Measurements from ENCODE around the gene TMEM150B. TPM values are rescaled to one million over a fixed set of nuclear protein-coding genes. Genes with fewer than 3 reads are reported as not detected.

The TMEM150B gene
- total RNA-seq, 1 experiment from 2014 or later, result not detected

GRCh38 chr19:55347442-55348009 is 22.4 kb upstream of the TMEM150B start:
- Histone ChIP-seq H3K27me3 (replicated peaks; ENCODE audit: insufficient read depth, low read depth, low read length, poor library complexity) (peaks cover 6% of the 10 kb centered on the region), H3K27ac (ENCODE audit: low read depth, low read length, poor library complexity, severe bottlenecking) (no peak overlapping the region), H3K36me3 (ENCODE audit: insufficient read depth, low read length, poor library complexity, severe bottlenecking) (peaks cover 8% of the 10 kb centered on the region), H3K4me1 (ENCODE audit: insufficient read depth, low read length, poor library complexity, severe bottlenecking) (peaks cover 7% of the 10 kb centered on the region), H3K9me3 (ENCODE audit: low read depth, low read length, poor library complexity, severe bottlenecking) (no peaks in the 10 kb centered on the region), H3K4me3 (ENCODE audit: low read depth, low read length, poor library complexity, severe bottlenecking) (no peak overlapping the region)
- intact Hi-C loops (cut with micrococcal nuclease; ENCODE audit: unreplicated experiment), result no loop called here
- TF ChIP-seq EZH2 (IDR thresholded peaks at IDR 0.05; ENCODE audit: borderline replicate concordance, low read depth, low read length, poor library complexity, severe bottlenecking) (no peak), CTCF (conservative IDR thresholded peaks at IDR 0.05; ENCODE audit: low read depth, low read length) (no peak)
- no peak for DNase-seq (ENCODE audit: low spot score)
- ChIA-PET CTCF (no interaction called here), POLR2A (ENCODE audit: low non-redundant PET) (interaction anchor here (0.5 kb wide), 1 partner anchor 252 kb away, joined by 3 read pairs; the partner anchor contains the start of gene FIZ1)
- no TSS peak for BruUV-seq (replicated peaks)

GRCh38 chr19:55346725-55347441 is 21.7 kb upstream of the TMEM150B start:
- intact Hi-C loops (cut with micrococcal nuclease; ENCODE audit: unreplicated experiment), result no loop called here
- no peaks in the 10 kb centered on the region for H3K27me3 ChIP-seq (replicated peaks; ENCODE audit: insufficient read depth, low read depth, low read length, poor library complexity)
- no peak for DNase-seq (ENCODE audit: low spot score)
- no peak overlapping the region for H3K27ac ChIP-seq (ENCODE audit: low read depth, low read length, poor library complexity, severe bottlenecking)
- H3K9me3 ChIP-seq (ENCODE audit: low read depth, low read length, poor library complexity, severe bottlenecking), result no peaks in the 10 kb centered on the region
- peaks cover 12% of the 10 kb centered on the region for H3K36me3 ChIP-seq (ENCODE audit: insufficient read depth, low read length, poor library complexity, severe bottlenecking)
- peaks cover 7% of the 10 kb centered on the region for H3K4me1 ChIP-seq (ENCODE audit: insufficient read depth, low read length, poor library complexity, severe bottlenecking)
- no peak overlapping the region for H3K4me3 ChIP-seq (ENCODE audit: low read depth, low read length, poor library complexity, severe bottlenecking)
- CTCF ChIA-PET, result no interaction called here
- POLR2A ChIA-PET (ENCODE audit: low non-redundant PET), result no interaction called here
- no TSS peak for BruUV-seq (replicated peaks)
- TF ChIP-seq CTCF (conservative IDR thresholded peaks at IDR 0.05; ENCODE audit: low read depth, low read length), result no peak
- no peak for TF ChIP-seq EZH2 (IDR thresholded peaks at IDR 0.05; ENCODE audit: borderline replicate concordance, low read depth, low read length, poor library complexity, severe bottlenecking)

- Histone ChIP-seq H3K4me1 (ENCODE audit: insufficient read depth, low read length, poor library complexity, severe bottlenecking) (peaks cover 7% of the 10 kb centered on the region), H3K4me3 (ENCODE audit: low read depth, low read length, poor library complexity, severe bottlenecking) (no peak overlapping the region), H3K27ac (ENCODE audit: low read depth, low read length, poor library complexity, severe bottlenecking) (no peak overlapping the region), H3K27me3 (replicated peaks; ENCODE audit: insufficient read depth, low read depth, low read length, poor library complexity) (no peaks in the 10 kb centered on the region), H3K36me3 (ENCODE audit: insufficient read depth, low read length, poor library complexity, severe bottlenecking) (peaks cover 15% of the 10 kb centered on the region), H3K9me3 (ENCODE audit: low read depth, low read length, poor library complexity, severe bottlenecking) (no peaks in the 10 kb centered on the region)
- DNase-seq (ENCODE audit: low spot score), result no peak
- intact Hi-C loops (cut with micrococcal nuclease; ENCODE audit: unreplicated experiment), result no loop called here
- POLR2A ChIA-PET (ENCODE audit: low non-redundant PET), result no interaction called here
- TF ChIP-seq CTCF (conservative IDR thresholded peaks at IDR 0.05; ENCODE audit: low read depth, low read length) (no peak), EZH2 (IDR thresholded peaks at IDR 0.05; ENCODE audit: borderline replicate concordance, low read depth, low read length, poor library complexity, severe bottlenecking) (no peak)
- CTCF ChIA-PET, result no interaction called here
- BruUV-seq (replicated peaks), result no TSS peak
Measured at GRCh38 chr19:55345818-55346724, 20.9 kb upstream of the TMEM150B start.

Measured in A673 (cell line).